ENCODE data around the gene PCNX4.

The PCNX4 gene

DNA sequence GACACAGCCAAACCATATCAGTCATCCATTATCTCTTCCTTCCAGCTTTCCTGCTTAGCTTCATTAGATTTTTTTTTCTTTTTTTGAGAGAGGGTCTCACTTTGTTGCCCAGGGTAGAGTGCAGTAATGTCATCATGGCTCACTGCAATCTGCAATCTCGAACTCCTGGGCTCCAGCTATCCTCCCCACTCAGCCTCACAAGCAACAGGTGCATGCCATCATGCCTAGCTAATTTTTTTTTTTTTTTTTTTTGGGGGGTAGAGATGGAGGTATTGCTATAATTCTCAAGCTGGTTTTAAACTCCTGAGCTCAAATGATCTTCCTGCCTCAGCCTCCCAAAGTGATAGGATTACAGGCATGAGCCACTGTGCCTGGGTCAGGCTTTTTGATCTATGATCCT is 119.0 kb downstream of the PCNX4 start:
- DNase-seq: no peak

DNA sequence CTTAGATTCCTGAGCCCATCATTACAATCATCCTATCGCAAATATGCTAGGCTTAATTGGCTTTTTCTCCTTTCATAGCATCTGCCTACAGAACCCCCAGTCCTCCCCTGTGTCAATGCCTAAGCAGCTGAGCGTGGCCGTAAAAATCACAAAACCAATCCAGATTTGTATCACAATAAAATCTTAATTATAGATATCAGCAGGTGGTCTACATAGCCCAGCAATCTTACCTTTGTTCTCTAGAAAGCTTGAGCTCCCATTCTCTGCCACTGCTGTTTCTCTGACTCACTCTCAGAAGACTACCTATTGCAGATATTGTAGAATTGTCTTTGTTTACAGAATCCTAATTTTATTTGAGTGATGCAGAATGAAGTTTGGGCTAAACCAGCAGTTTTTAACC is 119.4 kb downstream of the PCNX4 start:
- no peak for DNase-seq

DNA sequence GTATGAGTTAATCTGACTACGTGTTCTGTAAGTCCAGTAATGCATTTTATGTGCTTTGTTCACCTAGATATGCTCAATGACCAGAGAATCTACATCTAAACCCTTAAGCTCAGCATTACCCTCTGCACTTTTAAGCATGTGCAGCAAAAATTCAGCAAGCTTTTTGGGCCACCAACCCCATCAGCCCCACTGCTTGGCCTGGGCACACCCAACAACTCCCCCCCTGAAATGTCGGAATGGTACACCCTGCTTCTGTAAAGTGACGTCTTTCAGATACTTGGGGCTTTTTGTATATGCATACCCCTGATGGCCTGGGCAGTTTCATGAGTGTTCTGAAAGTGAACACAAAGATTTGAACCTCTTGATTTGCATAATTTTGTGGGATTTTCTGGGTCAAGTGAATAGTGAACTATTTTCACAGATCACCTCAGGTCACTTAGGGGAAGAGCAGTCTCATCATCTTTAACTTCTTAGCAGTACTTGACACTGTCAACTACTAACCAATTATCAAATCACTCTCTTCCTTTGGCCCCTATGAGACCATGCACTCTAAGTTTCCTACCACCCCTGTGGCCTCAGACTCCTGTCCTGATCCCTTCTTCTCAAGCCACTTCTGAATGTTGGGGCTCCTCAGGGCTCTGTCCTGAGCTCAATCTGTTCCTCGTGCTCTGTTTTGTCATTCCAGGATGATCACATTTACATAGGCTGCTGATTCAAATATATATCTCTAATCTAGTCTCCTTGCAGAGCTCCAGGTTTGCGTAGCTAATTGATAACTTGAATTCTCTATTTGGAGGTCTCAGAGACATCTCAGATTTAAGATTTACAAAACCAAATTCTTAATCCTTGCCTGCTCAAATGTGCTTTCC is 121.0 kb downstream of the PCNX4 start:
- no peak for DNase-seq

DNA sequence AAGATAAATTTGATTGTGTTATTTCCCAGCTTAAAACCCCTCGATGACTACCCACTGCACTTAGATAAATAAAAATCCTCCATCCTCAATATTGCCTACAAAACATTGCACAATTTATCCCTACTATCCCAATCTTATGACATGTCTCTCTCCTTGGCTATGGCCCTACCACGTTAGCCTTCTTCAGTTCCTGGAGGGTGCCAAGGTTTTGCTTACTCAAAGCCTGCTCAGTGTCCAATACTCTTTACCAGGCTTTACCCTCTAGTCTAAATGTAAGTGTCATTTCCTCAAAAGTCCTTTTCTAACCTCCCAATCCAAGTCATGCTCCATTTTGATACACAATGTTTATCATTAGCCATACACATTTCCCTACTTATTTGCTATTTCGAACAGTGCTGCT is 122.3 kb downstream of the PCNX4 start:
- DNase-seq: no peak

DNA sequence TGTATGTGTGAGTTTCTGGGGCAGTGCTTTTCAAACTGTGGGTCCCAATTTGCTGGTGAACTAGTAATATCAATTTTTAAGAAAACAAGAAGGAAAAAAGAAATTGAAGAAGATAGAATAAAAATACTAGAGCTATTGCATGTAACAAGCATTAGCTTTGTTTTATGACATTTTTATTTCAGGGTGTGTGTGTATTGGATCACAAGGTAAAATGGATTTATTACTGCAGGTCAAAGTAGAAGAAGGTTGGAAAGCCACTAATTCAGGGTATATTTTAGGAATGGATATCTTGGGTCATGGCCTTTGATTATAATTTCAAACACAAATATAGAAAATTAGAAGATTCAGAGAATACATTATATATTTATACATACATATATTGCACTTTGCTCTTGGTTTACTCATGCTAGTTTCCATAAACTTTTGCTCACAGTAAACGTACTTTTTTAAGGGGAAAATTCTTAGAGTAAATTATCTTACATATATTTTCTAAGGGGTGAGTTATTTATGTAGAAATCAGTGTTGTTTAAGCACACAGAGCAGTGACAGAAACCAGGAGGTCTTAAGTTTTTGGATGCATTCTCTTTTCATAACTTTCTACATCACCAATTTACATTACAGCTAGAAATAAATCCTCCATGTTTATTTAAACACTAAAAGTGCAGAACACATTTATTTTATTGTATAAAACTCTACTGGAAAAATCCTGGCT is 122.8 kb downstream of the PCNX4 start:
- no peak for DNase-seq

DNA sequence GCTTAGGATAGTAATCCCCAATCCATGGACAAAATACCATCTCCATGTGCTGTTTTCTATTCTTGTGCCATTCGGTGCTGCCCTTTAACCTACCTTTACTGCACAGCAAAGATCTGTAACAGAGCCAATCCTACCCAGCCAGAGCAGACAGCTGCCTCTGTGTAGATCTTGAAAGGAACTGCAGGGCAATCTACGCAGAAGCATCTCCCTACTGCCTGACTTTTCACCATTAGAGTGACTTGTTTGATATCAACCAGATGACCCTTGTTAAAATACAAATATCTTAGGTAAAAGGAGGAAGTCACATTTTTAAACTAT is 123.4 kb downstream of the PCNX4 start:
- DNase-seq: no peak

DNA sequence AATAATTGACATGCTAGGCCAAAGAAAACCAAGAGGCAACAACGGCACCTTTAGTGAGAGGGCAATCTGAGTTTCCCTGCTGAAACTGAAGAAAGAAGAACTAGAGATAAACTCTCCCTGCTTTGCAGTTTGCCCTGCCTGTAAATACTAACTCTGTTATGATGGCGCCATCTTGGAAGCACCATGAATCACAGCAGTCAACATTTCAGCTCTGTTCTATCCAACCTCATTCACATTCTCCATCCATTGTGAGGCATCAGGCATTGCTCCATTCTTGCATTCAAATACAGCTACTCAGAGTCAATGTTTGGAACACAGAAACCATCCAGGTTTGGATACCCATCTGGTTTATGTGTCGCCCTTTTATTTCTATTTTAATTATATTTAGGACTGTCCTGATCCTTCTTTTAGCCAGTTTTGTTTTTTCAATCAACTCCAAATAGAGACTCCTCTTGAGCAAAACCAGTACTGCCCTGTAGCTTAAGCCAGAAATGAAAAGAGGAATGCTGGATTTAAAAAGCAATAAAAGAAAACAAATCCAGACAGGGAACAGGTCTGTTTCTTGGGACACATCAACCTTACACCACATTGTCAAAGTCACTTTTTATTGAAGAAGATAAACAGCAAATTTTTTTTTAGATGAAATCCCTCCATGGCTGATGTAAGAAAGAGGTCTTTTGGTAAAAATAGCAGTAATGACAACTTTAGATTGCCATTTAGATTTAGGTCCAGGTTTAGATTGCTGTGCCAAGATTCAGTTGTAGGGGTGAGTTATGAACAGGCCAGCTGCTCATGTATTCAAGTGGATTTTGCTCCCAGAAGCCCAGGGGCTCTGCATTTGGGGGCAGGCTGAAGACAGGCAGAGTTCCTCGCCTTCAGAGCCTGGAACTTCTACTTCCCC is 124.0 kb downstream of the PCNX4 start:
- no peak for DNase-seq

DNA sequence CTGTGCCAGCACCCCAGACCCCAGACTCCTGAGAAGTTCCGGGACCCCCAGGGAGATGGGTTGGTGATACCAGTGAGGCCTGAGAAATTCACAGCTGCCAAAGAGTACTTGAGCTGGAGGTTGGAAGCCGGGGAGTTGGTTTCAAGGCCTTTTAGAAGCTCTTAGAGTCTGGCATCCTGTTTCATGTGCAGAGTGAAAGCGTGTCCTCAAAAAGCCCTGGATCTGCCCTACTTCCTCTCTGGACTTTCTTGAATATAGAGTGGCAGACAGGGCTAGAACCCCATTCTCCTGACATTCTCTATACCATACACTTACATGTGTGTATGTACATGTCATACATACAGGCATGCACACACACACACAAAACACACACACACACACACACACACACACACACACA is 126.0 kb downstream of the PCNX4 start:
- no peak for DNase-seq
